Ectodermal cell (in vitro differentiated cells): ENCODE data around the gene MDM4.
"Not testable (repeated sequence)": the region's sequence is repeated elsewhere in the genome, so short reads cannot be mapped to it uniquely, and the experiment has no call there.

Source experiments
- H3K27ac ChIP-seq: 2 replicates; pipeline ENCODE4 v1.7.0; 2013; ENCODE audit warnings: mild to moderate bottlenecking, low read depth, low read length; ENCODE audit not compliant: insufficient read depth, poor library complexity, severe bottlenecking
- H3K27me3 ChIP-seq: 2 replicates; pipeline ENCODE4 v1.7.0; 2013; ENCODE audit warnings: mild to moderate bottlenecking, low read length; ENCODE audit not compliant: insufficient read depth, control insufficient read depth, poor library complexity, severe bottlenecking
- H3K36me3 ChIP-seq: one replicate; pipeline ENCODE4 v1.7.0; 2013; ENCODE audit warnings: low read length; ENCODE audit not compliant: control insufficient read depth, insufficient read depth
- H3K4me1 ChIP-seq: one replicate; pipeline ENCODE4 v1.7.0; 2013; ENCODE audit warnings: low read length; ENCODE audit not compliant: control insufficient read depth, insufficient read depth
- H3K4me3 ChIP-seq: 2 replicates; pipeline ENCODE4 v1.7.0; 2013; ENCODE audit warnings: low read depth, low read length, control low read depth; ENCODE audit not compliant: insufficient read depth
- H3K9me3 ChIP-seq: 2 replicates; pipeline ENCODE4 v1.7.0; 2013; ENCODE audit warnings: mild to moderate bottlenecking, low read length, moderate library complexity; ENCODE audit not compliant: control insufficient read depth
- WGBS, 2 experiments: methylation state at CpG; one replicate each; pipeline ENCODE4 v1.1.7; 2013; ENCODE audit warnings: missing lambda C conversion rate in 2 of 2; 5-methylcytosine and 5-hydroxymethylcytosine counted together

Gene MDM4

GRCh38 chr1:204520834-204521709 is 4.9 kb downstream of the MDM4 start:
- no peaks in the 10 kb centered on the region for H3K4me1 ChIP-seq
- no peaks in the 10 kb centered on the region for H3K27me3 ChIP-seq
- H3K36me3 ChIP-seq, result peaks cover 13% of the 10 kb centered on the region
- WGBS, 2 experiments, result 87 to 90% methylated on average over 5 of the region's 5 CpGs
- no peak overlapping the region for H3K4me3 ChIP-seq
- no peak overlapping the region for H3K27ac ChIP-seq
- H3K9me3 ChIP-seq, result no peaks in the 10 kb centered on the region

- H3K27me3 ChIP-seq, H3K27ac ChIP-seq, H3K4me3 ChIP-seq, H3K4me1 ChIP-seq, H3K9me3 ChIP-seq: not testable (repeated sequence)
- peaks cover 18% of the 10 kb centered on the region for H3K36me3 ChIP-seq
- WGBS, 2 experiments, result 89% methylated on average over 5 of the region's 5 CpGs
Observed at GRCh38 chr1:204521941-204522521, 5.8 kb downstream of the MDM4 start.

GRCh38 chr1:204523605-204524215 is 7.5 kb downstream of the MDM4 start:
- Histone ChIP-seq H3K9me3 (no peaks in the 10 kb centered on the region), H3K27ac (no peak overlapping the region), H3K36me3 (peaks cover 22% of the 10 kb centered on the region), H3K27me3 (no peaks in the 10 kb centered on the region), H3K4me3 (no peak overlapping the region), H3K4me1 (no peaks in the 10 kb centered on the region)
- 95 to 98% methylated on average over 9 of the region's 9 CpGs for WGBS, 2 experiments

- Histone ChIP-seq H3K27ac (no peak overlapping the region), H3K27me3 (no peaks in the 10 kb centered on the region), H3K4me3 (no peak overlapping the region), H3K36me3 (peaks cover 26% of the 10 kb centered on the region), H3K9me3 (no peaks in the 10 kb centered on the region), H3K4me1 (no peaks in the 10 kb centered on the region)
- 96 to 97% methylated on average over 3 of the region's 3 CpGs for WGBS, 2 experiments
Observed at GRCh38 chr1:204524986-204525385, 8.8 kb downstream of the MDM4 start.

- H3K27me3 ChIP-seq, result no peaks in the 10 kb centered on the region
- H3K9me3 ChIP-seq, result no peaks in the 10 kb centered on the region
- H3K4me1 ChIP-seq, result no peaks in the 10 kb centered on the region
- no peak overlapping the region for H3K27ac ChIP-seq
- H3K4me3 ChIP-seq, result no peak overlapping the region
- WGBS, 2 experiments, result 93 to 97% methylated on average over 5 of the region's 5 CpGs
- peaks cover 29% of the 10 kb centered on the region for H3K36me3 ChIP-seq
Observed at GRCh38 chr1:204528241-204528640, 12.0 kb downstream of the MDM4 start.

GRCh38 chr1:204528677-204529076 is 12.5 kb downstream of the MDM4 start:
- 95 to 96% methylated on average over 8 of the region's 8 CpGs for WGBS, 2 experiments
- no peak overlapping the region for H3K27ac ChIP-seq
- peaks cover 29% of the 10 kb centered on the region for H3K36me3 ChIP-seq
- H3K4me1 ChIP-seq, result no peaks in the 10 kb centered on the region
- H3K9me3 ChIP-seq, result no peaks in the 10 kb centered on the region
- no peaks in the 10 kb centered on the region for H3K27me3 ChIP-seq
- H3K4me3 ChIP-seq, result no peak overlapping the region

GRCh38 chr1:204529371-204529895 is 13.2 kb downstream of the MDM4 start:
- 96% methylated on average over 7 of the region's 7 CpGs for WGBS, 2 experiments
- no peaks in the 10 kb centered on the region for H3K4me1 ChIP-seq
- H3K36me3 ChIP-seq, result peaks cover 30% of the 10 kb centered on the region
- no peak overlapping the region for H3K27ac ChIP-seq
- H3K9me3 ChIP-seq, result no peaks in the 10 kb centered on the region
- no peaks in the 10 kb centered on the region for H3K27me3 ChIP-seq
- no peak overlapping the region for H3K4me3 ChIP-seq

GRCh38 chr1:204530932-204531331 is 14.7 kb downstream of the MDM4 start:
- Histone ChIP-seq H3K4me3 (no peak overlapping the region), H3K27me3 (no peaks in the 10 kb centered on the region), H3K9me3 (no peaks in the 10 kb centered on the region), H3K36me3 (peaks cover 24% of the 10 kb centered on the region), H3K4me1 (no peaks in the 10 kb centered on the region), H3K27ac (no peak overlapping the region)
- WGBS, 2 experiments, result 100% methylated on average over 1 of the region's 1 CpG; no CpG with 5 or more reads in 1 of the 2 experiments

GRCh38 chr1:204532832-204533231 is 16.6 kb downstream of the MDM4 start:
- Histone ChIP-seq H3K4me3 (no peak overlapping the region), H3K9me3 (no peaks in the 10 kb centered on the region), H3K4me1 (no peaks in the 10 kb centered on the region), H3K36me3 (peaks cover 26% of the 10 kb centered on the region), H3K27me3 (no peaks in the 10 kb centered on the region), H3K27ac (no peak overlapping the region)

- H3K36me3 ChIP-seq, result peaks cover 66% of the 10 kb centered on the region
- WGBS, 2 experiments, result 93% methylated on average over 2 of the region's 2 CpGs
Observed at GRCh38 chr1:204541626-204542025, 25.4 kb downstream of the MDM4 start.

More at GRCh38 chr1:204541626-204542025, 25.4 kb downstream of the MDM4 start:
- no peaks in the 10 kb centered on the region for H3K27me3 ChIP-seq
- H3K27ac ChIP-seq, result no peak overlapping the region
- H3K4me3 ChIP-seq, result no peak overlapping the region
- no peaks in the 10 kb centered on the region for H3K4me1 ChIP-seq
- H3K9me3 ChIP-seq, result no peaks in the 10 kb centered on the region
